Stimulated activated CD4-positive, alpha-beta T cell treated with anti-CD3 and anti-CD28 coated beads, Interleukin-12 subunit alpha, Interleukin-12 subunit beta, amount 100 ng/mL, for 48 hours (primary cell): ENCODE results near the gene ANKMY1.

ENCODE experiments used
- DNase-seq, 3 donors: peaks; one replicate each; pipeline ENCODE4 v3.0.0-alpha.2; 2020; ENCODE audit warnings: low read depth in 2 of 3, low spot score in 1 of 3

The ANKMY1 gene

GRCh38 chr2:240557808-240558207 is at the start of gene ANKMY1:
Gene ANKMY1, minus strand, starts transcription at chr2:240557988. Its CDS starts 653 bp downstream, at chr2:240557335.
- DNase-seq = peak; percentile 52 to 69 (median 55)

GRCh38 chr2:240605867-240606743 is 48.3 kb upstream of the ANKMY1 start:
- DNase-seq = no peak

GRCh38 chr2:240604939-240605716 is 47.3 kb upstream of the ANKMY1 start:
- DNase-seq = no peak

DNA sequence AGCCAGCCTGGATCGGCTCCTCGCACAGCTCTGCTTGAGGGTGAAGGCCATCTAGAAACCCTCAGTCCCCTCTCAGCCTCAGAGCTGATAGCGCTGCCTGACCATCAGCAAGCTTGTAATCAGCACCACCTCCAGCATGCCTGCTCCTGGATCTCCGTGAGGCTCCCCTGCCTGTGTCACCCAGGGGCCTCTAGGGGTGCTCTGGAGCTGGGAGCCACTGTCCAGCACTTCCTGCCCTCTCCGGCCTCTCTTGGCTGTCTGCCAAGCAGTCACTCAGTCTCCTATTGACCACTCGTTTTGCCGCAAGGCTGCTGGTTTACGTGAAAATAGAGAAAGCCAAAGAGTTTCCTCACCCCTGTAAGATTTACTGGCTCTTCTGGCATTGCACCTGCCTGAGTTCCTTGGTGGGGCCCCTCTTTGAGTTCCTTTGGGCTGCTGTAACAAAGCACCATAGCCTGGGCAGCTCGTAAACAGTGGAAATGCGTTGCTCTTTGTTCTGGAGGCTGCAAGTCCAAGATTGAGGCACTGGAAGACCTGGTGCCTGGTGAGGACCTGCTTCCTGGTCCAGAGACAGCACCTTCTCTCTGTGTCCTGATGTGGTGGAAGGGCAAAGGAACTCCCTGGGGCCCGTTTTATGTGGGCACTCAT is 46.6 kb upstream of the ANKMY1 start:
- DNase-seq = no peak

- no peak for DNase-seq
These were observed 46.1 kb upstream of the ANKMY1 start for GRCh38 chr2:240603846-240604245.

DNA sequence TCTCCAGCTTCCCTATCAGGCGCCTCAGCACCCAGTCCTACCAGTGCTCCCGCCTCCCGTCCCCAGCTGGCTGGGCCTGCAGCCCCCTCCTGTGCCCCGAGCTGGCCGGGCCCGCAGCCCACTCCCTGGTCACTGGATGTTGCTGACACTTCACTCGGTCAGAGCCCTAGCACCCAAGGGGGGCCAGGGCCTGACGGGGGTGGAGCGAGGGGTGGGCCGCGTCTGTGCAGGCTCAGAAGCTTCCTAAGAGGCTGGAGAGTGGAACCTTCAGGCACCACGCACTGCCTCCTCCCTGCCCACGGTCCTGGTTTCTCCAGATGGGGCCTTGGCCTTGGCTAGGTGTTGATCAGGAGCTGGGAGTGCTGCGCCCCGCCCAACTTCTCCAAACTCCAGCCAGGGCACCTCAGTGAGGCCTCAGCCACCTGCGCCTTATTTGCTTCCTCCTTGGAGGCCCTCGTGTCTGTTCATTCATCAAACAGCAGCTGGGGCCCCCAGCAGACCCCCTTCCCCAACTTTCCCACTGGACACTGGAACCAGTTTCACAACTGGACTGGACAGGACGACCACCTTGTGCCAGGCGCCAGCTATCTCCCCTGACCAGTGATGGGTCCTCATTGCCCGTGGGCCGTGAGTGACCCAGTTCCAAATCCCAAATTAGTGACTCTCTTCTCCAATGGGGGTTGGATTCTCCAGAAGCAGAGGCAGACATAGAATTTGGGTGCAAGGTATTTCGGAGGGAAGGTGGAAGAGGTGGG is 45.5 kb upstream of the ANKMY1 start:
- DNase-seq = no peak

GRCh38 chr2:240602266-240603050 is 44.7 kb upstream of the ANKMY1 start:
- DNase-seq = no peak

DNA sequence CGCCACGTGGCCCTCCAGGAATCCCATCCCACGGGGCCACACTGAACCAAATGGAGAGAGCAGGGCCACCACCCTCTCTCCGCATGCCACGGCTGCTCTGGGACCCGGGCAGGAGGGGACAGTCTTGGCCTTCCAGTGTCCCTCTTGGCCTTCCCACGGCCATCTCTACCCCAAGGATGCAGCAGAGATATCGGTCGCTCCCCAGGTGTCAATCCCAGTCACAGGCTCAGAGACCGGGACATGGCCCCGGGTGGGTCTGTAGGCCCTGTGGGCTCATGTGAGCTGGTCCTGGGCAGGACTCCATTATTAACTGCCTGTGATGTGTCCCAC is 44.0 kb upstream of the ANKMY1 start:
- DNase-seq = no peak

GRCh38 chr2:240601061-240601830 is 43.5 kb upstream of the ANKMY1 start:
- DNase-seq = no peak

GRCh38 chr2:240600451-240600961 is 42.7 kb upstream of the ANKMY1 start:
- DNase-seq = no peak

DNA sequence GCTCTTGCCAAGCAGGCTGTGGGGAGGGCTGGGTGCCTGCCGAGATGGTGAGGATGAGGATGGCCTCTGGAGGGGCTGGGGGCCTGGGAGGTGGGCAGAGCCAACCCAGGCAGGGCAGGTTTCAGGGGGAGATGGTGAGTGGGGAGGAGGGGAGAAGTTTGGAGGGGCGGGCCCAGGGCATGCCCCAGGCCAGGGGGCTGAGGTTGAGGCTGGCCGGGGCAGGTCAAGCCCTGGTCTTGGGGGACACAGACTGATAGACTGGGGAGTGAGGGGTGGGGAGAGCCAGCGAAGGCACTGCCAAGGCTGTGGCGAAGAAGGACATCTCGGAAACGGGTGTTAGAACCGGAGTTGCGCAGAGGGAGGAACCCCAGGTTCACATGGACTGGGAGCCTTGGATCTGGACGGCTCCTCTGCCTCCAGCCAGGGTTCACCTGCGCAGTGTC is 41.4 kb upstream of the ANKMY1 start:
- DNase-seq = no peak

- no peak for DNase-seq
These were observed 40.6 kb upstream of the ANKMY1 start for GRCh38 chr2:240598311-240598911.

DNA sequence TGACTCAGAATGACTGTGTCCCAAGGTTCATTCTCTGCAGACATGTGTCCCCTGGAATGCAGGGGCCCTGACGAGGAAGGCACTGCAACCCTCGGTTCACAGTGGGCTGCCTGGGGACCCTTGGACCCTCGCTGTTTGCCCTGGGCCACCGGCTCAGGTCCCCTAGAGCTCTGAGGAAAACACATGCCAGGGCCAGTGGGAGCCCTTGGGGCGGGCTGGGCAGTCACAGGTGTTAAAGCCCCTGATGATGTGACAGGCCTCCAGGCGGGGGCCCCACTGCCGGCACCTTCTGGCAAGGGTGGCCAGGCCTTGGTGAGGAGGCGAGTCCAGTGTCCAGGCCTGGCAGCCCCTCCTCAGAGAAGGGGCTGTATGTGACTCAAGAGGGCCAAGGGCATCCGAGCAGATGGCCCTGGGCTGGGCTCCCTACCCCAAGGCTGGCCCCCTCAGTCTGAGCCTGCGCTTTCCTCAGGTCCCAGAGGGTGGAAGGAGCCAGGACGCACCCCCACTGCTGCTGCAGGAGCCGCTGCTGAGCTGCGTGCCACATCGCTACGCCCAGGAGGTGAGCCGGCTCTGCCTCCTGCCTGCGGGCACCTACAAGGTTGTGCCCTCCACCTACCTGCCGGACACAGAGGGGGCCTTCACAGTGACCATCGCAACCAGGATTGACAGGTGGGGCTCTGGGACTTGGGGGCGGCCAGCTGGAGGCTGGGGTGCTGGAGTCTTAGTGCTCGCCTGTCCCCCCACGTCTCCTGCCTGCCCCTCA is 39.8 kb upstream of the ANKMY1 start:
- DNase-seq = no peak

- no peak for DNase-seq
These were observed 39.2 kb upstream of the ANKMY1 start for GRCh38 chr2:240597054-240597418.

DNA sequence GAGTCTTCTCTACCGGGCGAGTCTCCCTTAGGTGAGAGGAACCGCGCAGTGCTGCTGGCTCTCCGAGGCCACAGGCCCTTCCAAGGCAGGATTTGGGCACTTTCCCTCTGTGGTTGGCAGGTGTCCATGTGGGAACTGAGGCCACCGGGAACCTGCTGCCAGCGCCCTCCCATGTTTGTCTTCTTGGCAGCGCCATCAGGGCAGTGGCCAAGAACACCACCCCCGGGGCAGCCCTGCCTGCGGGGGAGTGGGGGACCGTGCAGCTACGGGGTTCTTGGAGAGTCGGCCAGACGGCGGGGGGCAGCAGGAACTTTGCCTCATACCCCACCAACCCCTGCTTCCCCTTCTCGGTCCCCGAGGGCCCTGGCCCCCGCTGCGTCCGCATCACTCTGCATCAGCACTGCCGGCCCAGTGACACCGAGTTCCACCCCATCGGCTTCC is 38.7 kb upstream of the ANKMY1 start:
- DNase-seq = no peak

DNA sequence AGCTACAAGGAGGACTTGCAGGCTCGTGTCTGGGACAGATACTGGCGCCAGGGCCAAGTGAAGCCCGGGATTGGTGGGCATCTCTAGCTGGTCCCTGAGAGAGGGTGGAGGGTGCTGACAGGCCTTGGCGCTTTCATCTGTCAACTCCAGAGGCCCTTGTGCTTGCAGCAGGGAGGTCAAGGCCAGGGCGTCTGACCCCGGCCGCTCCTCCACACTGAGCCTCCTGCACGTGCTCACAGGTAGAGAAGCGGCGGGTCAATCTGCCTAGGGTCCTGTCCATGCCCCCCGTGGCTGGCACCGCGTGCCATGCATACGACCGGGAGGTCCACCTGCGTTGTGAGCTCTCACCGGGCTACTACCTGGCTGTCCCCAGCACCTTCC is 38.3 kb upstream of the ANKMY1 start:
- no peak for DNase-seq

GRCh38 chr2:240595381-240596079 is 37.7 kb upstream of the ANKMY1 start:
- DNase-seq = peak in 1 of 3 donors; percentile 39
